HAP-1 (cell line): Measurements from ENCODE around the gene BARX2.
"Not testable (repeated sequence)": the region's sequence is repeated elsewhere in the genome, so short reads cannot be mapped to it uniquely, and the experiment has no call there.

ENCODE experiments used
- DNase-seq, 2 experiments: peaks; one replicate each; pipeline ENCODE4 v3.0.0-alpha.2; 2016 to 2020; ENCODE audit warnings: low spot score in 2 of 2
- H3K27me3 ChIP-seq: fragments of 250-450 bp; sonication (Bioruptor Pico); 2 replicates; pipeline ENCODE4 v1.5.1; 2020; ENCODE audit warnings: low read depth, mild to moderate bottlenecking, moderate library complexity
- H3K36me3 ChIP-seq: fragments of 250-450 bp; sonication (Bioruptor Pico); replicated peaks from 2 replicates; pipeline ENCODE4 v1.5.1; 2020; ENCODE audit warnings: mild to moderate bottlenecking
- H3K4me1 ChIP-seq: fragments of 250-450 bp; sonication (Bioruptor Pico); 2 replicates; pipeline ENCODE4 v1.5.1; 2020; ENCODE audit warnings: mild to moderate bottlenecking
- H3K4me3 ChIP-seq: fragments of 250-450 bp; sonication (Bioruptor Pico); 2 replicates; pipeline ENCODE4 v1.5.1; 2020; ENCODE audit warnings: mild to moderate bottlenecking, moderate library complexity
- H3K9me3 ChIP-seq: fragments of 250-450 bp; sonication (Bioruptor Pico); 2 replicates; pipeline ENCODE4 v1.5.1; 2020; ENCODE audit warnings: mild to moderate bottlenecking, moderate library complexity
- in situ Hi-C: fragments of 300-500 bp; cut with MboI; formaldehyde crosslinking; loops from 3 replicates; pipeline ENCODE4 v1.14.3; 2020; ENCODE audit warnings: low sequenced_read_pairs, inconsistent platforms, mixed read lengths

Gene BARX2

DNA sequence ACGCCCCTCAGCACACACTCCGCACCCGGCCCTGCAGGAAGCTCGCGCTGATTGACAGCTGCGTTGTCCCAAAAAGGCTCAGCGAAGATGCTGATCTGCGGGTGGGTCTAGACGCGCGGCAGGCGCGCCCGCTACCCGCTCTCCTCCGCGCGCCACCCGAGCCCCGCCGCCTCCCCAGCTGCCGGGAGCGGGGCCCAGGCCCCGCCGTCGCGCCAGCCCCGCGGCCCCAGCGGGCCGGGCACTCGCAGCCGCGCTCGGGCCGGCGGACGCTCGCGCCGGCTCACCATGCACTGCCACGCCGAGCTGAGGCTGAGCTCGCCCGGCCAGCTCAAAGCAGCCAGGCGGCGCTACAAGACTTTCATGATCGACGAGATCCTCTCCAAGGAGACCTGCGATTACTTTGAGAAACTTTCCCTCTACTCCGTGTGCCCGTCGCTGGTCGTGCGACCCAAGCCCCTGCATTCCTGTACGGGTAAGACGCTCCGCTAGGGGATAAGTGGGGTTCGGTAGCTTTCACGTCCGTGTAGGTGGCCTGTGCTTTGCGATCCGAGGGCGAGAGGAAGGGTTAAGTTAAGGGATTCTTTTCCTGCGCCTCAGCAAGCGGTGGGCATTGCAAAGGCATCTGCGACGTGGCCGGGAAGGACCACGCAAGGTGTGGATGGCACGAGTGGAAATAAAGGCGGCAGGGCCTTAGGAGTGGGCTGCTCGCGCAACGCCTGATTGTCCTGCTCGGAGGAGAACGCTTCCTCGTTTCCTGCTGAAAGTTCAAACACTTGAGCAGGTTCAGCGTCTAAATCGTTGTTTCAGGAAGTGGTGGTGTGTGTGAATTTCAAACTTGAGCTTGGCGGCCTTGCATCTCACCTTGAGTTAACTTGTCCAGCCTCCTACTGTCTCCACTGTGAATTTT is at the start of gene BARX2:
TSS of gene BARX2 (plus strand) at position 98 of the 907 bp plus-strand sequence. CDS start at position 286, 188 bp downstream.
- Histone ChIP-seq H3K4me1 (no peaks in the 10 kb centered on the region), H3K9me3 (no peaks in the 10 kb centered on the region; the same call in 1 of the 2 replicates), H3K4me3 (no peak within 1 kb of the TSS), H3K36me3 (no peaks in the 10 kb centered on the region), H3K27me3 (peaks cover 75% of the 10 kb centered on the region)
- in situ Hi-C loops = no loop called here
- peak in 1 of 2 experiments; percentile 34 for DNase-seq

GRCh38 chr11:129326921-129327320 is 48.7 kb upstream of the BARX2 start:
- Histone ChIP-seq H3K4me1 (no peaks in the 10 kb centered on the region), H3K9me3 (no peaks in the 10 kb centered on the region), H3K36me3 (no peaks in the 10 kb centered on the region), H3K4me3 (no peak overlapping the region), H3K27me3 (no peaks in the 10 kb centered on the region)
- in situ Hi-C loops = no loop called here
- no peak for DNase-seq

DNA sequence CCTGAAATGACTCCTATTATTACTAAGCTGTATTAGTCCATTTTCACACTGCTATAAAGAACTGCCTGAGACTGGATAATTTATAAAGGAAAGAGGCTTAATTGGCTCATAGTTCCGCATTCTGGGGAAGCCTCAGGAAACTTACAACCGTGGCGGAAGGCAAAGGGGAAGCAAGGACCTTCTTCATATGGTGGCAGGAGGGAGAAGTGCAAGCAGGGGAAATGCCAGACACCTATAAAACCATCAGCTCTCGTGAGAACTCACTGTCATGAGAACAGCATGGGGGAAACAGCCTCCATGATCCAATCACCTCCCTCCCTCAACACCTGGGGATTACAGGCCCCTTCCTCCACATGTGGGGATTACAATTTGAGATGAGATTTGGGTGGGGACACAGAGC is 47.9 kb upstream of the BARX2 start:
- in situ Hi-C loops, H3K4me1 ChIP-seq, H3K27me3 ChIP-seq, H3K4me3 ChIP-seq, DNase-seq, H3K36me3 ChIP-seq, H3K9me3 ChIP-seq: not testable (repeated sequence)

DNA sequence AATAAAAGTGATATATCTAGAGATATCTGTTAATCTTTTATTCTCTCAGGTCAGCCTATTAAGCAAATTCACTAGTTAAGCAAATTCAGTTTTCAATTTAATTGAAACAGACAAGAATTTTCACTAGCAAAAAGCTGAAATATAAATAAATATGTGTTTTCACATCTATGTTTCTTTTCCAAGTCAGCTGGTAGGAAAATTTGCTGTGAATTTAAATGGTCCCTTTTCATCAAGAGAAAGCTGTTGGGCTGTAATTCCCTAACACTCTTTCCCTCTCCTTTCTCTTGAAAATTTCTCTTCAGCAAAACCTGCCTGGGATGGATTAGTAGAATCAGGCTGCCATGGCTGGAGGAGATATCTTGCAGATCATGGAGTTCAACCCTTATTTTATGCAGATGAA is 46.9 kb upstream of the BARX2 start:
- Histone ChIP-seq H3K36me3 (no peaks in the 10 kb centered on the region), H3K4me1 (no peaks in the 10 kb centered on the region), H3K9me3 (no peaks in the 10 kb centered on the region), H3K27me3 (no peaks in the 10 kb centered on the region), H3K4me3 (no peak overlapping the region)
- in situ Hi-C loops = no loop called here
- DNase-seq = no peak

GRCh38 chr11:129331217-129331616 is 44.4 kb upstream of the BARX2 start:
- in situ Hi-C loops = loop anchor here (5.0 kb wide), 2 partner anchors 219 to 444 kb away; no protein-coding TSS in a partner anchor
- no peaks in the 10 kb centered on the region for H3K27me3 ChIP-seq
- no peak overlapping the region for H3K4me3 ChIP-seq
- H3K4me1 ChIP-seq = no peaks in the 10 kb centered on the region
- H3K36me3 ChIP-seq = no peaks in the 10 kb centered on the region
- no peaks in the 10 kb centered on the region for H3K9me3 ChIP-seq
- DNase-seq = no peak

GRCh38 chr11:129331871-129332274 is 43.8 kb upstream of the BARX2 start:
- Histone ChIP-seq H3K27me3 (no peaks in the 10 kb centered on the region), H3K9me3 (no peaks in the 10 kb centered on the region), H3K4me3 (no peak overlapping the region), H3K4me1 (no peaks in the 10 kb centered on the region), H3K36me3 (no peaks in the 10 kb centered on the region)
- DNase-seq = peak; percentile 64 to 88
- in situ Hi-C loops = loop anchor here (5.0 kb wide), 2 partner anchors 220 to 445 kb away; no protein-coding TSS in a partner anchor

GRCh38 chr11:129333873-129334272 is 41.8 kb upstream of the BARX2 start:
- no peak for DNase-seq
- Histone ChIP-seq H3K4me1 (no peaks in the 10 kb centered on the region), H3K27me3 (no peaks in the 10 kb centered on the region), H3K9me3 (no peaks in the 10 kb centered on the region), H3K36me3 (no peaks in the 10 kb centered on the region), H3K4me3 (no peak overlapping the region)
- in situ Hi-C loops = loop anchor here (5.0 kb wide), 2 partner anchors 222 to 447 kb away; no protein-coding TSS in a partner anchor

- H3K4me3 ChIP-seq, in situ Hi-C loops, H3K27me3 ChIP-seq, H3K9me3 ChIP-seq, H3K36me3 ChIP-seq, H3K4me1 ChIP-seq: not testable (repeated sequence)
- peak in 1 of 2 experiments; percentile 51 for DNase-seq
Observed at GRCh38 chr11:129344301-129344940, 31.2 kb upstream of the BARX2 start.

- Histone ChIP-seq H3K36me3 (no peaks in the 10 kb centered on the region), H3K9me3 (no peaks in the 10 kb centered on the region), H3K27me3 (peaks cover 8% of the 10 kb centered on the region; the same call in 1 of the 2 replicates), H3K4me1 (no peaks in the 10 kb centered on the region), H3K4me3 (no peak overlapping the region)
- DNase-seq = no peak
- in situ Hi-C loops = no loop called here
Observed at GRCh38 chr11:129346916-129347315, 28.7 kb upstream of the BARX2 start.

- Histone ChIP-seq H3K4me3 (no peak overlapping the region), H3K4me1 (no peaks in the 10 kb centered on the region), H3K36me3 (no peaks in the 10 kb centered on the region), H3K9me3 (no peaks in the 10 kb centered on the region), H3K27me3 (peaks cover 8% of the 10 kb centered on the region; the same call in 1 of the 2 replicates)
- in situ Hi-C loops = no loop called here
- DNase-seq = no peak
Observed at GRCh38 chr11:129348813-129349212, 26.8 kb upstream of the BARX2 start.

DNA sequence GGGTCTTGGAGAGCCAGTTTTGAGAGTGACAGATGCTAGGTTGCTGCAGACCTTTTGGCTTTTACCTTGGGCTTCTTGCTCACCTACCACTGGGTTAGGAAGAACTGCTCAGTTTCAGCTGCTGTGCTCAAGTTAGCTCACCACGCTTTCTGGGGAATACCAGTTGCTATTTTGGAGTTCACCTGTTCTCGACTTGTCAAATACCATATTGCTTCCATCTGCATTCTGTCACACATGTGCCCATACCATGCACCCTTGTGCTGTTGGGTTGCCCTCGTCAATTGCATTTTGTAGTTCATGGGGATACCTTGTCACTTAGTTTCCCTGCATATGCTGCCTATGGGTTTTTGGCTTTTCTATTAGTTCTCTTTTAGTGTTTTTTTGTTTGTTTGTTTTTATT is 23.0 kb upstream of the BARX2 start:
- in situ Hi-C loops = no loop called here
- peaks cover 11% of the 10 kb centered on the region; the same call in 1 of the 2 replicates for H3K27me3 ChIP-seq

DNA sequence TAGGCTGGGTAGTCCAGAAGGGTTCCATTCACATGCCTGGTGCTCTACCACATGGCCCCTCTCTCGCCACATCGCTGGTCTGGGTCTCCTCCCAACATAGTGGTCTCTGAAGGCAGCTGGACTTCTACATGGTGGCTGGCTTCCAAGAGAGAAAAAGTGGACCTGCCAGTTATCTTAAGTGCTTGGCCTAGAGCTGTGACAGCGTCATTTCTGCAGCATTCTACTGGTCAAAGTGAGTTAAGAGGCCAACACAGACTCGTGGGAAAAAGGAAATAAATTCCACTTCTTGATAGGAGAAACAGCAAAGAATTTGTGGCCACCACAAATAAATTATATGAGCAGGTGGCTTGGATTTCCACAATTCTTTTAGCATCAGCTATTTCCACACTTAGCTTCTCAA is 21.0 kb upstream of the BARX2 start:
- H3K4me1 ChIP-seq = no peaks in the 10 kb centered on the region
- H3K36me3 ChIP-seq = no peaks in the 10 kb centered on the region
- no peak for DNase-seq
- in situ Hi-C loops = no loop called here
- no peaks in the 10 kb centered on the region for H3K9me3 ChIP-seq
- peaks cover 11% of the 10 kb centered on the region; the same call in 1 of the 2 replicates for H3K27me3 ChIP-seq
- H3K4me3 ChIP-seq = no peak overlapping the region

More for the DNA sequence above, 23.0 kb upstream of the BARX2 start:
- no peak for DNase-seq
- Histone ChIP-seq H3K4me1 (no peaks in the 10 kb centered on the region), H3K36me3 (no peaks in the 10 kb centered on the region), H3K9me3 (no peaks in the 10 kb centered on the region), H3K4me3 (no peak overlapping the region)

GRCh38 chr11:129359748-129360147 is 15.9 kb upstream of the BARX2 start:
- in situ Hi-C loops = loop anchor here (10.0 kb wide), 1 partner anchor 385 kb away; no protein-coding TSS in a partner anchor
- no peak overlapping the region for H3K4me3 ChIP-seq
- DNase-seq = no peak
- no peaks in the 10 kb centered on the region for H3K4me1 ChIP-seq
- no peaks in the 10 kb centered on the region for H3K36me3 ChIP-seq
- peaks cover 9% of the 10 kb centered on the region; the same call in 1 of the 2 replicates for H3K27me3 ChIP-seq
- H3K9me3 ChIP-seq = no peaks in the 10 kb centered on the region
